DMS53 treated with DMSO at 0.1 percent for 48 hours (cell line): ENCODE results near the gene PPARA.

Source experiments
- DNase-seq: peaks from one replicate; lab custom pipeline; 2025; ENCODE audit not compliant: unreplicated experiment; lab: John Stamatoyannopoulos, UW

Gene PPARA

DNA sequence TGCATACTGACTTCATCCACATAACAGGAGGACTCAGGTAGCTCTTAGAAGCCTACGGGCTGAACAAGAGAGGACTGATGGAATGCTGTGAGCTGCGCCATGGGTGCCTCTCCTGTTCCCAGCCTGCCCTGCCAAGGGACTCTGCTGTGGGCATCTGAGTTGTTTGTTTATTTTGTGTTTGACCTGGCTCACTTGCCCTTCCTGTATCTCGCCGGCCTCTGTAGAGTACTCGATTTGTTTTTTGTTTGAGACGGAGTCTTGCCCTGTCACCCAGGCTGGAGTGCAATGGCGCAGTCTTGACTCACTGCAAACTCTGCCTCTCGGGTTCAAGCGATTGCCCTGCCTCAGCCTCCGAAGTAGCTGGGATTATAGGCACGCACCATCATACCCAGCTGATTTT lies 119.2 kb downstream of the PPARA start:
- DNase-seq, result no peak

DNA sequence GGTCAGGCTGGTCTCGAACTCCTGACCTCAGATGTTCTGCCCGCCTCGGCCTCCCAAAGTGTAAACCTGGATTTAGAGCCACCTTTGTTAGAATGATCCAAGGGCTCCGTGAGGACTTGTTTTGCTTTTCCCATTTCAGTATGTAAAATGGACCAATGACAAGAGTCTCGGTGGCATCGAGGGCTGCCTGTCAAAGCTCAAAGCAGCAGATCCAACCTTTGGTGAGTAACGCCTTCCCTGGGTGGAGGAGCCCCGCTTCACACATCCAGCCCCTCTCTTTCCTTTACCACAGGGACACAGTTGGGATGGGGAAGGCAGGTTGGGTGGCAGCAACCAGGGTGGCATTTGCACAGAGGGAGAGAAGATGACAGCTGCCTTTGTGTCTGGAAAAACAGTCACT lies 121.9 kb downstream of the PPARA start:
- no peak for DNase-seq

DNA sequence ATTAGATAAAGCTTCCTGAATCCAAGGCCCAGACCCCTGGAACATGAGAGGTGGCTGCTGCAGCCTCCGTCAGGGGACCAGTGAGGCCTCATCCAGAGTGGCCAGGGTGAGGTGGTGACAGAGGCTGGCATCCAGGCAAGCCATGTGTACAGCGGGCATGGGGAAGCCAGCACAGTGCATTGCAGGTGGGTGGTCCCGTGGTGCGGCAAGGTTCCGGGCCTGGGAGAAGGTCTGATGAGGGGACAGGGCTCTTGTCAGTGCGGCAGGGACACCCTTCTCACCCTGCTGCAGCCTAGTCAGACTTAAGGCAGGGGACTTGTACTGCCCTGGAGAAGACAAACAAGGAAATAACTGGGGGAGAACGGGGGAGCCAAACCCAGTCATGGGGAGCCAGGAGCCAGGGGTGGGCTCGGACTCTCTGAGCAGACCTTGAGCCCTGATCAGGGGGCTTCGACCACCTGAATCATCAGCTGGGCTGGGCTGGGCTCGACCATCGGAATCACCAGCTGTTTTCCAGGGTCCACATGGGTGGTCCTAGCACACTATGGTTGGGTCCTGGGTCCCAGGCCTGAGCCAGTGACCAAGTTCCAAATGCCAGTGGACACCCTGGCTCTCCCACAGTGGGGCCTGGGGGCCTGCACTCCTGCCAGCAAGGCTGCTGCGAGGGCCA lies 122.6 kb downstream of the PPARA start:
- no peak for DNase-seq

DNA sequence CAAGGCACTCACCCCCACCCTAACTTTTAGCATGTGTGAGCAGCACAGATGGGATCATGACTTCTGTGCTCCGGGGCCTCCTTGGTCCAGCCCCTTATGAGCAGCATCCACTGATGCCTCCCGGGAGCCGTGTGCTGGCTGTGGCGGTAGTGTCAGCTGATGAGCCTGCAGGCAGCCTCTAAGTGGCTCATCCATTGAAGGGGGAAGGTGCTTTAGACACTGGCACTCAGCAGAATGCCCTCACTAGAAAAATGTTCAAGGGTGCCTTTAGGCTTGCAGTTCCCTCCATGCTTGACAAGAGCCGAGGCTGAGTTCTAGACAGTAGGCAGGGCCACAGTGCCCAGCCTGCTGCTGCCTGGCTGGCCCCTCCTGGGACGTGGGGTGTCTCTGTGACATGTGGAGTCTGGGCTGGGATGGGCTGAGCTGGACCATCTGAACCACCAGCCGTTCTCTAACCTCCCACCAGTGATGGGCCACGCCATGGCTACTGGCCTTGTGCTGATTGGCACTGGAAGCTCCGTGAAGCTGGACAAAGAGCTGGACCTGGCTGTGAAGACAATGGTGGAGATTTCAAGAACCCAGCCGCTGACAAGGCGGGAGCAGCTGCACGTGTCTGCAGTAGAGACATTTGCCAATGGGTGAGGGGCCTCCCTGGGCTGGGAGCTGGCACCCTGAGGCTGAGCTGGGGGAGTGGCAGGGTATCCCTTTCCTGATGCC lies 123.3 kb downstream of the PPARA start:
- no peak for DNase-seq

DNA sequence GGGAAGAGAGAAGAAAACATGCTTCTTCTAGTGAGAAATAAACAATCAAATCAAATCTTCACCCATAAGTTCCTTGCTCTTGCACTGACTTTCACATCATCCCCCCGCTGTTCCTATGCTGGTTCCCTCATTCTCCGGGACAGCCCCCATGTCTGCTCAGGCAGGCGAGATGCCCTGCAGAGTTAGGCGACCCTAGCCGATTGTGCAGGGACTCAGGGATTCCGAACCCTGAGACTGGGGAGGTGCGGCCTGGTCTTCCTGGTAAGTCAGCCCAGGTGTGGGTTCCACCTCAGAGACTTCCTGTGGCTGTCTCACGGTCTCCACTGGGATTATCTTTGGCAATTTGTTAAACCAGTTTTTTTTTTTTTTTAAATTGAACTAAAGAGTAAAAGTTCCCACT lies 124.1 kb downstream of the PPARA start:
- no peak for DNase-seq

DNA sequence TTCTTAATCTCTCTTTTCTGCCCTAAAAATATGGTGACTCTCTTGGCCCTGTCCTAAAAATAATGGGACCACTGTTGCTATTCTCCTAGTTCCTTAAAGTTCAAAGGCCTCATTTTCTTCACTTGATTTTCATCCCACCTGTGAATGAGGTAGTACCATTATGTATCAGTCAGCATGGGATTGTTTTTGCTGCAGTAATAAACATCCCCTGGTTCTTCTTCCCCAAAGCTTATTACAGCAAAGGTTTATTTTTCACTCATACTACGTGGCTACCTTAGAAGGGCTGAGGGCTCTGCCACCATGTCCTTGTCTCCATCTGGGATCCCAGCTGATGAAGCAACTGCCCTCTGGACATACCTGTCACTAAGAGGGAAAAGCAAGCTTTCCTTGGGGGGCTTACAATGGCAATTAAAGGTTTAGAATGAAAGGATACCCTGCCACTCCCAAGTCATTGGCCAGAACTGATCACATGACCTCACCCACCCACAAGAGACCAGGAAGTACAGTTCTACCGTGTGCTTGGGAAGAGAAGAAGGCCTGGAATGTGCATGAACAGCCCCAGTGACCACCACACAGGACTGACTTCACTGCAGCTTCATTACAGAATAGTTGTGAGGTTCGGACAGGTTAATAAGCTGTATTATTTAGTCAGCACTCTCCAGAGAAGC lies 125.3 kb downstream of the PPARA start:
- DNase-seq, result no peak

DNA sequence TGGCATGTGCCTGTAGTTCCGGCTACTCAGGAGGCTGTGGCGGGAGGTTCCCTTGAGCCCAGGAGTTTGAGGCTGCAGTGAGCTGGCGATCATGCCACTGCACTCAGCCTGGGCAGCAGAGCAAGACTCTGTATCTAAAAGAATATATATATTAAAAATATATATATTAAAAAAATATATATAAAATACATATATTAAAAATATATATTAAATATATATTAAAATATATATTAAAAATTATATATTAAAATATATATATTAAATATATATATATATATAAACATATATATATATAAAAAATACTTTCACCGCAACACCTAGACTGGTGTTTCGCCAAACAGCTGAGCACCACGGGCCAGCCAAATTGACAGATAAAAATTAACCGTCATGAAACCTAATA lies 126.2 kb downstream of the PPARA start:
- DNase-seq, result no peak

DNA sequence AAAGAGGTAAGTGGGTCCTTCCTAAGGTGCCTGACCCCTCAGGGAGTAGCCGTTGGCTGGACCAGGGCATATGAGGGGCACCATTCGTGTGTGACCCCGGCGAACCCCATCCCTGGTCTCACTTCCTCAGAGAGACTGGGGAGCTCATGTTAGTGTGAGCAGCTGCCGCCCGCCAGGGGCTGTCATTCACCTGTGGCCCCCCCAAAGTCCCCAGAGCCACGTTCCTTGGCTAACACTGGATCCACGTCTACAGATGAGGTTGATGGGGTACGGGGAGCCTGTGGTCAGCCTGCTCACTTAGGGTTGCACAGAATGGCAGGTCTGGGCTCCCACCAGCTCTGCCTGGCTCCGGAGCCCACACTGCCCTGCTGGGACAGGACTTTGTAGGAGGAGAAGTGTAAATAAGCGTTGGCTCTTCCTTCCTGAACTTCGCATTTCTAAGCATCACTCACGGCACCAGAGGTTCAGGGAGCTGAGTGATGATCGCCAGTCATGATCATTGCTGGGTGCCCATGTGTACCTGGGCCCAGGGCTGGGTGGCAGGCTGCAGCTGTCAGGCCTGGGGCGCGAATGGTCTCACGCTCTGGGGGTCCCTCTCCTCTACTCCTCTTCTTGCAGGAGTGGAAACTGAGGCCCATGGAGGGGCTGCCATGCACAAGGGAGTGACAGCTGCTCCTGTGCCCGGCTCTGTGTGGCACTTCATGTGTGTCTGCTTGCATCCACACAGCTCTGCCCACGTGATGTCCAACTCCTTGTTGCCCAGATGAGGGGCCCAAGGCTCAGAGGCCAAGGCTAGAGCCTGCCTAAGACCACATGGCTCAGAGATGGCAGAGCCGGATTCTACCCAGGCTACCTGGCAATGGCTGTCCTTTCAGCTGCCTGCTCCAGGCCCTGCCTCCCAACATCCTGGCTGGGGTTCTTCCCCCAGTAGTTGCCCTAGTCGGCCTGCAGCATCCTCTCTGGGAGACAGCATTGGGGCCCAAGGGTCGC lies 128.6 kb downstream of the PPARA start:
- DNase-seq, result no peak

DNA sequence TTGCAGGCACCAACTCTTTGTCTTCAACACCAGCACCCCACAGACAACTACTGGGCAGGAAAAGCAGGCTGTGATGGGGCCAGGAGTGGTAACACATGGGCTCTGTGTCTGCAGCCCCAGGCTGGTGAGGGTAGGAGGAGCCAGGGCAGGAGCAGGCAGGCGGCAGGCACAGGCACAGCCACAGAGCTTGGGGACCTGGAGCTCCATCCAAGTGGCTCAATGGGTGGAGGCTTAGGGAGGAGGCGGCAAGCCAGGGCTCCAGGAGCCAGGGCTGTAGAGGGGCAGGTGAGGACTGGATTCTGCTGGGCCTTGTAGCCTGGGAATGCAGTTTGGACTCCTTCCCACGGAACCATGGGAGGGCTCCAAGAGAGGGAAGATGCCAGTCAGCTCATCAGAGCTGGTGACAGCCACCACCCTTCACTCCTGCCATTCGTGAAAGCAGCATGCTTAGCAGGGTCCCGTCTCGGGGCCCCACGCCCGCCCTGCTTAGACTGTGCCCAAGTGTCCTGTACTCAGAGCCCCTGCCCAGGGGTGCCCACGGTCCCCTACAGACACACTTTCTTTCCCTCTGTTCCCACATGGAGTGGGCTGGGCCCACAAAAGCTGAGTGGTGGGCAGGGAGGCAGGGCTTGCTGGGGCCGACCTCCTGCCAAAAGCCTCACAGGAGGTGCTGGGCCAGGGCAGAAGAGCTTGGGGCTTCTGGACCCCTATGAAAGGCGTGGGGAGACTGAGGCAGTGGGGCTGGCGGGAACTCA lies 129.9 kb downstream of the PPARA start:
- no peak for DNase-seq

DNA sequence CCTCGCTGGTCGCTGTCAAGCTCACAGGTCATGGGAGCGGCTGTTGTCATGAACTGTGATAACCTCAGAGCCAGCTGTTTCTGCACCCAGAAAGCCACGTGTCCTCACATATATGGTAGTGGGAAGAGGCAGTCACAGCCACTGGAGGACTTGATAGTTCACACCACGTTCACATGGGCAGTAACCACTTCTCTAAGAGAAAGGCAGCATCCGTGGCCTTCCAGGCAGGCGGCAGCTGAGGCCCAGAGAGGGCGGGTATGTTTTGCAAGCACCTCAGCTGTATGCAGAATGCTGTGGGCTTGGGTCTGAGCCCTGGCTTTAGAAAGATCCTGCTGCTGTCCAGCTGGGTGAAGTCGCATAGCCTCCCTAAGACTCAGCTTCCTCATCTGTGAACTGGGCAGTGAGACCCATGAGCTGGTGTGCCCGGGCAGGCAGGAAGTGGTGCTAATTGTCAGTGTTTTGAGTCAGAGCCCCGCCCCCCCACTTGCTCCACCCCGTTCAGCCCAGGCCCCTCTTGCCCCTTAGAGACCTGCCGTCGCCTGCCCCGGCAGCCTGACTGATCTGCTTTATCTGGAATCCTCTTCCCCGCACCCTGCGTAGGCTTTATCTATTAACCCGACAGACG lies 130.8 kb downstream of the PPARA start:
- DNase-seq, result no peak

DNA sequence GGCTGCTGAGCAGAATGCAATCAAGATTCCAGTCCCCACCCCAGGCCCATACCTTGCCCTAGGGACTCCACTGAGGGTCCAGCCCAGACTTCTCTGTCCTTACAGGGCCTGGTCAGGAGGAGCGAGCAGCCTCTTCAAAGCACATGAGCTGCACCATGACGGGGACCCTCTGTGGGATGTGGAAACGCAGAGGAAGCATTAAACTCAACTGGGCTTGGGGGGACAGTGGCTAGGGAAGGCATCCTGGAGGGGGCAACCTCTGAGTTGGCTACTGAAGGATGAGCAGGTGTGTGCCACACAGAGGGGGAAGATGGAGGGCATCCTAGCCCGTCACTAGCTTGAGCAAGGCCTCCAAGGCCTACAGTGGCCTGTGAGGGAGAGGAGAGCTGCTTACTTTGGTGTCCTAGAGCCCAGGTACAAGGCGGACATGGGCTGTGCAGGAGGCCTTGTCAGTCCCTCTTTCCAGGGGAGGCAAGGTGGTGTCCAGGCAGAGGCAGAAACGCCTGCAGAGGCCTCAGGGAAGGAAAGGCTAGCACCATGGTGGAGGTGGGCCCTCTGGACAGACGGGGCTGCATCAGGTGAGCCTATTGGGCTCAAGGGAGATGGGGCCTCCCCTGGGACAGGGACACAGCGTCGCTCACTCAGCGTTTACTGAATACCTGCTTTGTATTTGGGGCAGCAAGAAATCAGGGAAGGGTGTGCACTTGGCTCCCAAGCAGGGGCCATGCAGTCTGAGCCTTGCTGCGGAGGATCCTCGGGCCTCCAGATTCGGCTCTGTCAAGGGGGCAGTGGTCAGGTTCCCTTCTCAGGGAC lies 131.7 kb downstream of the PPARA start:
- no peak for DNase-seq

DNA sequence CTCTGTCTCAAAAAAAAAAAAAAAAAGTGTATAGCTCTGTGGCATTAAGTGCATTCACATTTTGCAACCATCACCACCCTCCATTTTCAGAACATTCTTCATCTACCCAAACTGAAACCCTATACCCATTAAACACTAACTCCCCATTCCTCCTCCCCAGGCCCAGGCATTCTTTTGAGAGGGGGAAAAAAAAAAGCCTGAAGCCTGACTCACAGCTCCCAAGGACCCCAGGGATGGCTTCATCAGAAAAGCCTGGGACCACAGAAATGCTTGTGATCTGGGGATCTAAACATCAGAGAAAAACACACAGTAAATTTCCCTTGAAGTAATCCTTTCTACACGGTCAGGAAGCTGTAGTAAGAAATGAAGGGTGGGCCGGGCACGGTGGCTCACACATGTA lies 135.7 kb downstream of the PPARA start:
- no peak for DNase-seq

DNA sequence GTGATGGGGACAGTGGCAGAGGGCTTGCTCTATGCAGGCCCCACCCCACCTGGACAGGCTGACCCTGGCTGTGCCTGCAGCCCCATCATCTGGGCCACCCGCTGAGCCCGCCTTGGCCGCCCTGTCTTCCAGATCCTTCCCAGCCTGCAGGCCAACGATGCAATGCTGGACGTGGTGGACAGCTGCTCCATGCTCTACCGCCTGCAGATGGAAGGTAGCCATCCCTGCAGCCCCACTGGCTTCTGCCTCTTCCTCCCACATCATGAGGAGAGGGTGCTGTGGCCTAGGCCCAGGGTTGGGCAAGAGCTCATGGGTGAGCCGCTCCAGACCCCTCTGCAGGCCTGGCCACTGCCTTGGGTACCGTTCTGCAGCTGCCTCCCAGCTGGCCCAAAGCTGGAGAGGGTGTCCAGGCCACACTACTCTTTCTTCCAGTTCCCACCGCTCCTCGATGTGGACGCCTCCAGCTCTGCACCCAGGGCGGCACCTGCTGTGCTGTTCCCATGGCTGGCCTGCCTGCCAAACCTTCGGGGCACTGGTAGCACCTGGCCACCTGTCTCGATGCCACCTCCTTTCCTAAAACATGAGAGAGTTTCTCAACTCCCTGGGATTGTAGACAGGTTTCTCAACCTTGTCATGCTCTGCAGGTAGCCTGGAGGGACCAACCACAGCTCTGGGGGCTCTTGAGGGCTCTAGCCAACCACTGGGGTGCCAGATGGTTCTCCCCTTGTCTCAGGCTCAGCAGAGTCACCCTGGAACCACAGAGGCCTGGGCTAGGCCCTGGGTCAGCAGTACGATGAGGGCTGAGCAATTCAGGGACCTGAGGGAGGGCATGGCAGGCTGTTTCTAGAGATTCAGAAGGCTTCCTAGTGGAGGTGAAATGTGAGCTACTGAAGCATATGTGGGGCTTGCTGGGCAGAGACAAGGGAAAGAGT lies 136.9 kb downstream of the PPARA start:
- no peak for DNase-seq

DNA sequence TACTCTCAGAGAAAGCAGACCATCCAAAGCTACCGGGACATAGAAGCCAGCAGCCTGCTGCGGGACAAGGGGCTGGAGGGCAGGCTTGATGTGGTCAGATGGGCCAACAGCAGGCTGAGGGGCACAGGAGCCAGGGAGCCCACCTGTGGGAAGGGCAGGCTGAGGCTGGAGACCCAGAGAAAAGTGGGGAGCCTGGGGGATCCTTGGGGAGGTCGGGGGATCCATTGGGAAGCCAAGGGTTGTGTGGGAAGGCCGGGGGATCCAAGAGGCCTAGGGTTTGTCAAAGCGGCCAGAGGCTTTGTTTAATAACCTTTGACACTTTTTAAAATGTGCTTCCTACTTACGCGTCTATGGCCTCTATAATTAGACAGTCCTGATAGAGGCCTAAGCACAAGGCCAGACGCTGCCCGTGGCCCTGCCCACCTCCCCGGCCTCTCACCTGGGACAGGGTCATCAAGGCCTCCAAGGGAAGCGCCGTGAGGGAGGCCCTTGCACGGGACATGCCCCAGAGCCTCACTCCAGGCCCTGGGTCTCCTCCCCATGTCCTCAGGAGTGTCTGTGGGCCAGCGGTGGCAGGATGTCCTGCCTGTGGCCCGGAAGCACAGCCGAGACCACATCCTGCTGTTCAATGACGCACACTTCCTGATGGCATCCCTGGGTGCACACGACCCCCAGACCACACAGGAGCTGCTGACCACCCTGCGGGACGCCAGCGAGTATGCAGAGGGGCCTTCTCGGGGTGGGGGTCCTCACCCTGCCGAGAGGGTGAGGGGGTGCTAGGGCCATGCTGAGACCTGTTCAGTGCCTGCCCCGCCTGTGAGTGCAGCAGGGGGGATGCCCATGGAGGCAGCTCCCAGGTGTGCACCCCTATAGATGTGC lies 137.8 kb downstream of the PPARA start:
- no peak for DNase-seq

DNA sequence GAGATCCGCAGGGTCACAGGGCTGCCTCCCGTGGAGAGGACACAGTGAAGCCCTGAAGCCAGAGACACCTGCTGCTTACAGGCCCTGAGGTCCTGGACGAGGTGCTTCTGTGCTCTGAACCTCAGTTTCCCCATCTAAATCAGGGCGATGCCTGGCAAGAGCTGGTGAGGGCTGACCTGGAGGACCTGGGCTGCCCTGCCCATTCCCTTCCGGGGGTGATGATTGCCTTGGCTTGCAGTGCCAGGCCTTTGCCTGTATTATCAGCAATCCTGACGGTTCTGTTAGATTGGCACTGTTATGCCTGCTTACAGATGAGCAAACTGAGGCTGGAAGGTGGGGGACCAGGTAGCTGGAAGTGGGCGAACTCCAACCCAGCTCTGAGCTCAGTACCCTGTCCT lies 138.5 kb downstream of the PPARA start:
- DNase-seq, result no peak

DNA sequence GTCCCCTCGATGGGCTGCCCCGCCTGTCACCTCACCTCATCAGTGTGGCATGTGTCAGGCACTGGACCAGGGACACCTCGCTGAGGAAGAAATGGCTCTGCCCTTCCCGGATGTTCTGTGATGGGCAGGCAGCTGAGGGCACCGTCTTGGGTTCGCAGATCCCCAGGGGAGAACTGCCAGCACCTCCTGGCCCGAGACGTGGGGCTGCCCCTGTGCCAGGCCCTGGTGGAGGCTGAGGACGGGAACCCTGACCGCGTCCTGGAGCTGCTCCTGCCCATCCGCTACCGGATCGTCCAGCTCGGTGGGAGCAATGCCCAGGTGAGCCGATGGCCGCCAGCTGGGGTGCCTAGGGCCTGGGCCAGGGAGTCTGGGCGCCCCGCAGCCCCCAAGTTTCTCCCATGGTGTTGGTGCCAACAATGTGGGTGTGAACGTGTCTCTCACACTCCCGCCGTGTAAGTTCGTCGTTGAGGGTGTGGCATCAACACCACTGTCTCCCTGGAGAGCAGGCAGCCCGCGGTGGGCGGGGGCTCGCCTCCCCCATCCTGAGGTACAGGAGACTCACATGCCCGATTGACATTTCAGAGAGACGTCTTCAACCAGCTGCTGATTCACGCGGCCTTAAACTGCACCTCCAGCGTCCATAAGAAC lies 139.0 kb downstream of the PPARA start:
- DNase-seq, result no peak
